ENCODE data around the gene SUGCT.

SUGCT gene

GRCh38 chr7:40470091-40470592, 335.3 kb downstream of the SUGCT start:
- peaks cover 8% of the 10 kb centered on the region for H3K4me1 ChIP-seq (ENCODE audit: low read length)
- H3K4me3 ChIP-seq (ENCODE audit: low read length), result no peak overlapping the region
- H3K4me2 ChIP-seq (ENCODE audit: low read depth, low read length), result no peak overlapping the region
- H3K27ac ChIP-seq (ENCODE audit: low read length), result no peak overlapping the region
- no peak overlapping the region for H3K9ac ChIP-seq (ENCODE audit: low read length)
- peaks cover 13% of the 10 kb centered on the region for H3K27me3 ChIP-seq (replicated peaks; ENCODE audit: insufficient read depth, low read length)
- H3K79me2 ChIP-seq (ENCODE audit: low read length), result no peaks in the 10 kb centered on the region
- DNase-seq, result no peak
- H3F3A ChIP-seq (ENCODE audit: insufficient read depth, low read length), result no peaks in the 10 kb centered on the region
- H3K36me3 ChIP-seq (replicated peaks; ENCODE audit: insufficient read depth, low read length), result no peaks in the 10 kb centered on the region
- no peaks in the 10 kb centered on the region for H3K9me2 ChIP-seq (replicated peaks; ENCODE audit: insufficient read depth, low read length)
- no peak overlapping the region for H2AFZ ChIP-seq (ENCODE audit: low read length)
- H4K20me1 ChIP-seq (ENCODE audit: insufficient read depth, low read length), result no peaks in the 10 kb centered on the region
- no peaks in the 10 kb centered on the region for H3K9me3 ChIP-seq (replicated peaks; ENCODE audit: insufficient read depth, low read length)
- TF ChIP-seq EZH2phosphoT487 (IDR thresholded peaks at IDR 0.05; ENCODE audit: low read length) (no peak), EZH2 (optimal IDR thresholded peaks at IDR 0.05; ENCODE audit: low read depth, low read length) (no peak), CTCF (IDR thresholded peaks at IDR 0.05; ENCODE audit: low read length) (no peak)

GRCh38 chr7:40470817-40471216, 336.0 kb downstream of the SUGCT start:
- no peaks in the 10 kb centered on the region for H3K9me3 ChIP-seq (replicated peaks; ENCODE audit: insufficient read depth, low read length)
- no peaks in the 10 kb centered on the region for H3K36me3 ChIP-seq (replicated peaks; ENCODE audit: insufficient read depth, low read length)
- peaks cover 14% of the 10 kb centered on the region for H3K4me1 ChIP-seq (ENCODE audit: low read length)
- no peaks in the 10 kb centered on the region for H4K20me1 ChIP-seq (ENCODE audit: insufficient read depth, low read length)
- H3K27me3 ChIP-seq (replicated peaks; ENCODE audit: insufficient read depth, low read length), result peaks cover 17% of the 10 kb centered on the region
- no peaks in the 10 kb centered on the region for H3K9me2 ChIP-seq (replicated peaks; ENCODE audit: insufficient read depth, low read length)
- no peak overlapping the region for H2AFZ ChIP-seq (ENCODE audit: low read length)
- H3K9ac ChIP-seq (ENCODE audit: low read length), result no peak overlapping the region
- H3K4me3 ChIP-seq (ENCODE audit: low read length), result no peak overlapping the region
- TF ChIP-seq EZH2phosphoT487 (IDR thresholded peaks at IDR 0.05; ENCODE audit: low read length) (no peak), EZH2 (optimal IDR thresholded peaks at IDR 0.05; ENCODE audit: low read depth, low read length) (no peak), CTCF (IDR thresholded peaks at IDR 0.05; ENCODE audit: low read length) (no peak)
- DNase-seq, result no peak
- H3K4me2 ChIP-seq (ENCODE audit: low read depth, low read length), result no peak overlapping the region
- no peak overlapping the region for H3K27ac ChIP-seq (ENCODE audit: low read length)
- H3F3A ChIP-seq (ENCODE audit: insufficient read depth, low read length), result peaks cover 4% of the 10 kb centered on the region; the same call in 1 of the 2 replicates
- no peaks in the 10 kb centered on the region for H3K79me2 ChIP-seq (ENCODE audit: low read length)

- Histone ChIP-seq H3K27me3 (replicated peaks; ENCODE audit: insufficient read depth, low read length) (peaks cover 27% of the 10 kb centered on the region), H3K27ac (ENCODE audit: low read length) (no peak overlapping the region), H2AFZ (ENCODE audit: low read length) (no peak overlapping the region), H3K4me1 (ENCODE audit: low read length) (peaks cover 14% of the 10 kb centered on the region), H3K9ac (ENCODE audit: low read length) (no peak overlapping the region), H3K9me3 (replicated peaks; ENCODE audit: insufficient read depth, low read length) (no peaks in the 10 kb centered on the region), H4K20me1 (ENCODE audit: insufficient read depth, low read length) (no peaks in the 10 kb centered on the region), H3K4me3 (ENCODE audit: low read length) (no peak overlapping the region), H3K4me2 (ENCODE audit: low read depth, low read length) (no peak overlapping the region), H3K36me3 (replicated peaks; ENCODE audit: insufficient read depth, low read length) (no peaks in the 10 kb centered on the region), H3K79me2 (ENCODE audit: low read length) (no peaks in the 10 kb centered on the region), H3F3A (ENCODE audit: insufficient read depth, low read length) (peaks cover 4% of the 10 kb centered on the region; the same call in 1 of the 2 replicates), H3K9me2 (replicated peaks; ENCODE audit: insufficient read depth, low read length) (no peaks in the 10 kb centered on the region)
- DNase-seq, result no peak
- TF ChIP-seq EZH2phosphoT487 (IDR thresholded peaks at IDR 0.05; ENCODE audit: low read length) (no peak), EZH2 (optimal IDR thresholded peaks at IDR 0.05; ENCODE audit: low read depth, low read length) (no peak), CTCF (IDR thresholded peaks at IDR 0.05; ENCODE audit: low read length) (no peak)
These were observed 337.1 kb downstream of the SUGCT start for GRCh38 chr7:40471891-40472290.
